T47D (cell line): ENCODE results near the gene CAMSAP3.
A peak's percentile ranks its signal among the peaks of the same experiment; 100 is the strongest.
"Not testable (repeated sequence)": the region's sequence is repeated elsewhere in the genome, so short reads cannot be mapped to it uniquely, and the experiment has no call there.

ENCODE experiments used
- DNase-seq, 2 experiments: peaks; one replicate each; pipeline versions ENCODE4 v3.0.0 to v3.0.0-alpha.2; 2011 to 2012; ENCODE audit warnings: low read depth in 1 of 2, low spot score in 1 of 2
- JUND ChIP-seq: IDR thresholded peaks from 2 replicates; pipeline ENCODE4 v1.6.1; 2012; ENCODE audit warnings: low read depth
- in situ Hi-C: cut with HindIII; loops from 2 replicates; pipeline ENCODE4 v1.10.0; 2016; ENCODE audit warnings: low sequenced_read_pairs, low pct_unique_long_range_greater_than_20kb

The CAMSAP3 gene

GRCh38 chr19:7556696-7557315, 38.9 kb upstream of the CAMSAP3 start:
- in situ Hi-C loops, result no loop called here
- no peak for TF ChIP-seq JUND
- DNase-seq, result no peak

DNA sequence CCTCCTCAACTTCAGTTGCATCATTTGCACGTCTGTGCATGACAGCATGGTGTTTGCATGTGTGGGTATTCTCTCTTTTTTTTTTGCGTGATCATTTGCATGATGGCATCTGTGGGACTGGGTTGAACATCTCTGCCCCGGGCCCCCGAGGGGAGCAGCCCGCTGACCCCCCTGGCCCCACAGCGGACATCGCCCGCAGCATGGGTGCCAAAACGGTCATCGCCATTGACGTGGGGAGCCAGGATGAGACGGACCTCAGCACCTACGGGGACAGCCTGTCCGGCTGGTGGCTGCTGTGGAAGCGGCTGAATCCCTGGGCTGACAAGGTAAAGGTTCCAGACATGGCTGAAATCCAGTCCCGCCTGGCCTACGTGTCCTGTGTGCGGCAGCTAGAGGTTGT, 37.0 kb upstream of the CAMSAP3 start:
- DNase-seq, result no peak
- in situ Hi-C loops, result no loop called here
- no peak for TF ChIP-seq JUND

GRCh38 chr19:7559102-7559501, 36.6 kb upstream of the CAMSAP3 start:
- in situ Hi-C loops, result no loop called here
- no peak for DNase-seq
- TF ChIP-seq JUND, result no peak

- DNase-seq, result no peak
- in situ Hi-C loops, result no loop called here
- no peak for TF ChIP-seq JUND
Measured at GRCh38 chr19:7560255-7560654, 35.4 kb upstream of the CAMSAP3 start.

GRCh38 chr19:7561325-7561724, 34.3 kb upstream of the CAMSAP3 start:
- in situ Hi-C loops, result no loop called here
- TF ChIP-seq JUND, result no peak
- no peak for DNase-seq

GRCh38 chr19:7562646-7563393, 32.8 kb upstream of the CAMSAP3 start:
- DNase-seq, result no peak
- TF ChIP-seq JUND, result no peak
- in situ Hi-C loops, result no loop called here

GRCh38 chr19:7564866-7565265, 30.8 kb upstream of the CAMSAP3 start:
- TF ChIP-seq JUND, result no peak
- in situ Hi-C loops, result no loop called here
- DNase-seq, result no peak

GRCh38 chr19:7565332-7565731, 30.3 kb upstream of the CAMSAP3 start:
- no peak for TF ChIP-seq JUND
- DNase-seq, result no peak
- in situ Hi-C loops, result no loop called here

DNA sequence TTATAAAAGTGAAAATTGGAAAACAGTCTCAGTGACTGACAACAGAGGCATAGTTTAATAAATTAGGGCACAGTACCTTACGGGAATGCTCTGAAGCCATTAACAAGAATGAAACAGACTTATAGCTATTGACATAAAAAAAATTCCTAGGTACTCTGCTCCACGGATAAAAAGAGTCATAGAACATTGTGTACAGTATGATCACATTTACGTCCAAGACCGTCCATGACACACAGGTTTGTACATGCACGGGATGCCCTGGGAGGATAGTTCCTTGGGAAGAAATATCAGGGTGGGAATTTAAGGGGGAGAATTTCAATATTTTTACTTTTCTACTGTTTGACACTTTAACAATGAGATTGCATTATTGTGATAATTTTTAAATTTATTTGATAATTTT, 24.9 kb upstream of the CAMSAP3 start:
- DNase-seq, result no peak

GRCh38 chr19:7575434-7576040, 20.1 kb upstream of the CAMSAP3 start:
- TF ChIP-seq JUND, result no peak
- in situ Hi-C loops, result no loop called here
- peak in 1 of 2 experiments; percentile 55 for DNase-seq

More for the DNA sequence above, 24.9 kb upstream of the CAMSAP3 start:
- no peak for TF ChIP-seq JUND
- in situ Hi-C loops, result no loop called here

DNA sequence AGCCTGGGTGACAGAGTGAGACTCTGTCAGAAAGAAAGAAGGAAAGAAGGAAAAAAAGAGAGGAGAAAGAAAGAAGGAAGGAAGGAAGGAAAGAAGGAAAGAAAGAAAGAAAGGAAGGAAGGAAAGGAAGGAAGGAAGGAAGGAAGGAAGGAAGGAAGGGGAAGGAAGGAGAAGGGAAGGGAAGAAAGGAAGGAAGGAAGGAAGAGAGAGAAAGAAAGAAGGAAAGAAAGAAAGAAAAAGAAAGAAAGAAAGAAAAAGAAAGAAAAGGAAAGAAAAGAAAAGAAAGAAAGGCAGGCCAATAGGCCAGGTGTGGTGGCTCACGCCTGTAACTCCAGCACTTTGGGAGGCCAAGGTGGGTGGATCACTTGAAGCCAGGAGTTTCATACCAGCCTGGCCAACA, 18.2 kb upstream of the CAMSAP3 start:
- DNase-seq, in situ Hi-C loops: not testable (repeated sequence)

GRCh38 chr19:7578127-7578526, 17.5 kb upstream of the CAMSAP3 start:
- DNase-seq, result peak in 1 of 2 experiments; percentile 49
- in situ Hi-C loops, result no loop called here

DNA sequence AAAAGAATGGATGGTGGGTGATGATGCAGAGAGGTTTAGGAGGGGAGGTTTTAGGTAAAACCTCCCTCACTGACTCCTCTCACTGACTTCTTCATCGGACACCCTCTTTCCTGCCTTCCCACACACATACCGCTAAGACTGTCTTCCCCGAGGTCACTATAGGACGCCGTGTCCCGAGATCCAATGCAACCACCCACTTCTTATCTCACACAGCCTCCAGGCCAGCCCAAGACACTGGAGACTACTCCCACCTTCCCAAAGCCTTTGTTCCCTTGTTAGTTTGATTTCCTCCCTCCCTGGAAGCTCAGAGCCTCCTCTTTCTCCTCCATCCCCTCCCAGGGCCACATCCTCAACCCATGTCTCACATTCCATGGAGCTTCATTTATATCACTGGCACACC, 16.5 kb upstream of the CAMSAP3 start:
- in situ Hi-C loops, result no loop called here
- TF ChIP-seq JUND, result no peak

More at GRCh38 chr19:7578127-7578526, 17.5 kb upstream of the CAMSAP3 start:
- TF ChIP-seq JUND, result no peak

More for the DNA sequence above, 16.5 kb upstream of the CAMSAP3 start:
- no peak for DNase-seq
